Stimulated activated CD4-positive, alpha-beta T cell treated with anti-CD3 and anti-CD28 coated beads, TNF-alpha, amount 100 ng/mL, for 4 hours (primary cell): Measurements from ENCODE around the gene CFAP100.

Source experiments
- DNase-seq, 3 experiments: peaks; one replicate each; pipeline ENCODE4 v3.0.0-alpha.2; 2020; ENCODE audit warnings: low read depth in 3 of 3

The CFAP100 gene

GRCh38 chr3:126421573-126422119 lies 26.9 kb downstream of the CFAP100 start:
- no peak for DNase-seq

GRCh38 chr3:126422121-126422520 lies 27.4 kb downstream of the CFAP100 start:
- DNase-seq: no peak

- no peak for DNase-seq
Observed at GRCh38 chr3:126422571-126423091, 27.9 kb downstream of the CFAP100 start.

GRCh38 chr3:126423191-126424038 lies 28.7 kb downstream of the CFAP100 start:
- DNase-seq: no peak

GRCh38 chr3:126424039-126424717 lies 29.5 kb downstream of the CFAP100 start:
- DNase-seq: no peak

- no peak for DNase-seq
Observed at GRCh38 chr3:126424751-126425150, 30.0 kb downstream of the CFAP100 start.

- DNase-seq: no peak
Observed at GRCh38 chr3:126431103-126431534, 36.4 kb downstream of the CFAP100 start.

- DNase-seq: no peak
Observed at GRCh38 chr3:126432361-126433104, 37.8 kb downstream of the CFAP100 start.

GRCh38 chr3:126433105-126433430 lies 38.4 kb downstream of the CFAP100 start:
- no peak for DNase-seq

- DNase-seq: no peak
Observed at GRCh38 chr3:126433496-126434263, 39.0 kb downstream of the CFAP100 start.

GRCh38 chr3:126434264-126434590 lies 39.5 kb downstream of the CFAP100 start:
- DNase-seq: no peak

GRCh38 chr3:126434931-126435411 lies 40.3 kb downstream of the CFAP100 start:
- DNase-seq: no peak

- DNase-seq: no peak
Observed at GRCh38 chr3:126435456-126436315, 41.0 kb downstream of the CFAP100 start.

GRCh38 chr3:126436826-126437717 lies 42.4 kb downstream of the CFAP100 start:
- DNase-seq: no peak

GRCh38 chr3:126438186-126438585 lies 43.5 kb downstream of the CFAP100 start:
- no peak for DNase-seq

GRCh38 chr3:126438746-126439145 lies 44.0 kb downstream of the CFAP100 start:
- DNase-seq: no peak

- no peak for DNase-seq
Observed at GRCh38 chr3:126439346-126439967, 44.7 kb downstream of the CFAP100 start.

GRCh38 chr3:126439968-126440708 lies 45.4 kb downstream of the CFAP100 start:
- no peak for DNase-seq
